HepG2 (cell line): ENCODE measurements around the gene ZNF584. TPM values are rescaled to one million over a fixed set of nuclear protein-coding genes. Genes with fewer than 3 reads are reported as not detected.

ENCODE experiments used
- GATAD1 ChIP-seq: IDR thresholded peaks from 2 replicates; pipeline ENCODE4 v1.6.1; 2016; ENCODE audit warnings: missing genetic modification reagents, missing compliant biosample characterization
- HDAC1 ChIP-seq: sonication (generic); formaldehyde crosslinking; IDR thresholded peaks from 2 replicates; pipeline ENCODE4 v1.5.1; 2020; ENCODE audit warnings: mild to moderate bottlenecking, missing genetic modification reagents
- HOXA5 ChIP-seq: sonication (generic); formaldehyde crosslinking; IDR thresholded peaks from 2 replicates; pipeline ENCODE4 v1.4.0; 2020; ENCODE audit warnings: missing genetic modification reagents
- JUND ChIP-seq: sonication (generic); formaldehyde crosslinking; IDR thresholded peaks from 2 replicates; pipeline ENCODE4 v1.8.0; 2022; ENCODE audit warnings: mild to moderate bottlenecking, missing genetic modification reagents
- NONO ChIP-seq, 2 experiments: fragments of 450-650 bp in 1 of 2; sonication (generic) in 1 of 2; formaldehyde crosslinking in 1 of 2; IDR thresholded peaks in 1 of 2; conservative IDR thresholded peaks in 1 of 2; 2 replicates each; pipeline versions ENCODE4 v1.6.1 to v1.8.0; 2017 to 2022; ENCODE audit warnings: mild to moderate bottlenecking in 1 of 2, missing genetic modification reagents in 1 of 2, moderate library complexity in 1 of 2
- POLR2AphosphoS2 ChIP-seq: IDR thresholded peaks from 2 replicates; pipeline ENCODE4 v1.6.1; 2011; ENCODE audit warnings: low read depth, low read length, improper control_type of control experiment
- RXRB ChIP-seq: IDR thresholded peaks from 2 replicates; pipeline ENCODE4 v1.6.1; 2016; ENCODE audit warnings: borderline replicate concordance, missing genetic modification reagents, missing compliant biosample characterization
- SNAPC4 ChIP-seq: sonication (generic); formaldehyde crosslinking; IDR thresholded peaks from 2 replicates; pipeline ENCODE4 v1.4.0; 2020; ENCODE audit warnings: mild to moderate bottlenecking, missing genetic modification reagents
- SP1 ChIP-seq, 2 experiments: fragments of 450-650 bp in 1 of 2; sonication (generic) in 1 of 2; formaldehyde crosslinking in 1 of 2; IDR thresholded peaks; 2 replicates each; pipeline versions ENCODE4 v1.4.0 to v1.6.1; 2016 to 2020; ENCODE audit warnings: missing genetic modification reagents in 1 of 2
- TBX2 ChIP-seq: sonication (generic); formaldehyde crosslinking; IDR thresholded peaks from 2 replicates; pipeline ENCODE4 v1.5.0; 2020; ENCODE audit warnings: missing genetic modification reagents, mild to moderate bottlenecking, borderline replicate concordance
- ZBTB33 ChIP-seq: sonication (generic); formaldehyde crosslinking; IDR thresholded peaks from 2 replicates; pipeline ENCODE4 v1.4.0; 2020; ENCODE audit warnings: missing genetic modification reagents
- ZGPAT ChIP-seq: IDR thresholded peaks from 2 replicates; pipeline ENCODE4 v1.6.1; 2016; ENCODE audit warnings: mild to moderate bottlenecking
- ZNF205 ChIP-seq: IDR thresholded peaks from 2 replicates; pipeline ENCODE4 v1.6.1; 2018; ENCODE audit warnings: missing biosample characterization, missing genetic modification reagents
- ZNF33A ChIP-seq: sonication (generic); formaldehyde crosslinking; IDR thresholded peaks from 2 replicates; pipeline ENCODE4 v1.5.1; 2020; ENCODE audit warnings: missing genetic modification reagents, mild to moderate bottlenecking, moderate library complexity, borderline replicate concordance
- ZNF431 ChIP-seq: sonication (generic); formaldehyde crosslinking; IDR thresholded peaks from 2 replicates; pipeline ENCODE4 v1.9.0; 2022; ENCODE audit warnings: missing genetic modification reagents, low read depth, mild to moderate bottlenecking, borderline replicate concordance
- ZNF564 ChIP-seq: sonication (generic); formaldehyde crosslinking; IDR thresholded peaks from 2 replicates; pipeline ENCODE4 v1.8.1; 2023; ENCODE audit warnings: mild to moderate bottlenecking, missing genetic modification reagents
- ZNF652 ChIP-seq: IDR thresholded peaks from 2 replicates; pipeline ENCODE4 v1.6.1; 2016; ENCODE audit warnings: low read depth, borderline replicate concordance
- polyA plus RNA-seq, 8 experiments: library from polyadenylated mRNA; depleted of rRNA in 3 of 8; stranded (reverse) in 7 of 8; unstranded in 1 of 8; fragments of >200 nt; fragmentation: Illumina TruSeq in 4 of 8; extraction: Trizol in 4 of 8; gene quantifications; 2 replicates each; pipeline versions ENCODE4 v1.2.1 to v1.2.3, GENCODE V29; 2011 to 2016; ENCODE audit warnings: low read depth in 4 of 8, missing spikeins in 1 of 8, mixed read lengths in 1 of 8; ENCODE audit not compliant: insufficient read depth in 1 of 8
- total RNA-seq, 5 experiments: library from RNA; depleted of rRNA; stranded (reverse); fragments of >200 nt; fragmentation: Illumina TruSeq; extraction: Trizol; gene quantifications; 2 replicates each; pipeline ENCODE4 v1.2.3, GENCODE V29; 2016; ENCODE audit warnings: low read depth in 1 of 5

The ZNF584 gene
- total and polyA plus RNA-seq, 2 of the 13 experiments (the other 11 are each of a cell fraction or from before 2014, with no cell fraction given): 2.4 to 7.0 TPM

GRCh38 chr19:58451358-58452101 is 43.1 kb downstream of the ZNF584 start, which contains the start of gene ZNF324B (continued):
- TF ChIP-seq ZBTB33 (CRISPR knock-in tag) (no peak), ZNF564 (CRISPR knock-in tag) (no peak), HDAC1 (CRISPR knock-in tag) (peak; percentile 91), NONO (IDR thresholded peaks at IDR 0.05) (no peak), NONO (CRISPR knock-in tag; conservative IDR thresholded peaks at IDR 0.05) (peak; percentile 62; the same call in 1 of the 2 replicates), ZNF33A (CRISPR knock-in tag) (no peak), HOXA5 (no peak), TBX2 (CRISPR knock-in tag) (0 out of 2 replicates have a peak, but pooled peaks have one; percentile 41), ZNF205 (CRISPR knock-in tag) (no peak), GATAD1 (CRISPR knock-in tag) (peak; percentile 77), SP1 (IDR thresholded peaks at IDR 0.05) (no peak), SP1 (CRISPR knock-in tag; IDR thresholded peaks at IDR 0.05) (peak; percentile 42; the same call in 1 of the 2 replicates), ZNF431 (CRISPR knock-in tag) (0 out of 2 replicates have a peak, but pooled peaks have one; percentile 41), ZGPAT (CRISPR knock-in tag) (peak; percentile 37; the same call in 1 of the 2 replicates), ZNF652 (no peak), RXRB (CRISPR knock-in tag) (no peak), POLR2AphosphoS2 (no peak), SNAPC4 (CRISPR knock-in tag) (no peak), JUND (CRISPR knock-in tag) (no peak)
